HepG2 (cell line): ENCODE data around the gene SELPLG. TPM values are rescaled to one million over a fixed set of nuclear protein-coding genes. Genes with fewer than 3 reads are reported as not detected.

Experiments
- ATAC-seq: fragments of 200-7000 bp; cut with Tn5 transposase; 3 replicates; pipeline ENCODE4 v1.9.1; 2020; ENCODE audit warnings: mild to moderate bottlenecking, moderate library complexity
- BruUV-seq: library from RNA; stranded (reverse); fragments of 400-500 nt; replicated peaks from 2 replicates; lab custom pipeline; 2021; lab: Mats Ljungman, UMichigan
- CTCF ChIA-PET: fragments of 300-600 bp; formaldehyde crosslinking; extraction: SDS; loops from one replicate; lab custom pipeline; 2021; ENCODE audit warnings: low total read pairs, inconsistent platforms, low intra/inter-chr PET ratio; lab: Yijun Ruan, JAX
- POLR2A ChIA-PET: fragments of 350-600 bp; sonication (Branson Sonifier 250); formaldehyde crosslinking; loops from one replicate; lab custom pipeline; 2020; ENCODE audit warnings: antibody characterized with exemption, inconsistent platforms; lab: Yijun Ruan, JAX
- DNase-seq: peaks from one replicate; pipeline ENCODE4 v3.0.0-alpha.2; 2015; ENCODE audit warnings: low spot score
- FAIRE-seq: peaks from 3 replicates; lab custom pipeline; 2011; peaks lifted over from hg19 to GRCh38; lab: Jason Lieb, UNC
- H2AFZ ChIP-seq: one replicate; pipeline ENCODE4 v1.6.1; 2011; ENCODE audit warnings: low read length, inconsistent platforms
- H3K27ac ChIP-seq: fragments of 300-600 bp; 3 replicates; pipeline ENCODE4 v1.8.0; 2011; ENCODE audit warnings: mixed run types, mild to moderate bottlenecking, mixed read lengths, low read length, inconsistent platforms; ENCODE audit not compliant: insufficient read depth; ENCODE audit errors: extremely low read length
- H3K27me3 ChIP-seq, 2 experiments: fragments of 200-600 bp in 1 of 2; 2 replicates in 1 of 2; 3 replicates in 1 of 2; pipeline versions ENCODE4 v1.6.0 to v1.8.0; 2011; ENCODE audit warnings: low read length in 2 of 2, mild to moderate bottlenecking in 2 of 2, moderate library complexity in 2 of 2, inconsistent platforms in 1 of 2; ENCODE audit not compliant: insufficient read depth in 2 of 2, control insufficient read depth in 1 of 2
- H3K36me3 ChIP-seq, 2 experiments: fragments of 200-600 bp in 1 of 2; replicated peaks in 1 of 2; 2 replicates in 1 of 2; 3 replicates in 1 of 2; pipeline versions ENCODE4 v1.5.1 to v1.8.0; 2011; ENCODE audit warnings: low read length in 2 of 2, inconsistent platforms in 1 of 2; ENCODE audit not compliant: insufficient read depth in 2 of 2, control insufficient read depth in 1 of 2
- H3K4me1 ChIP-seq: 2 replicates; pipeline ENCODE4 v1.5.1; 2012; ENCODE audit warnings: low read length, inconsistent platforms; ENCODE audit not compliant: insufficient read depth
- H3K4me2 ChIP-seq: 2 replicates; pipeline ENCODE4 v1.6.0; 2011; ENCODE audit warnings: low read depth, low read length, inconsistent platforms
- H3K4me3 ChIP-seq, 3 experiments: fragments of 200-600 bp in 1 of 3; sonication (generic), shearing (Covaris generic) in 1 of 3; replicated peaks in 1 of 3; 2 replicates each; pipeline ENCODE4 v1.5.1; 2011 to 2016; ENCODE audit warnings: low read length in 3 of 3, inconsistent platforms in 2 of 3, low read depth in 2 of 3, mild to moderate bottlenecking in 2 of 3, control low read depth in 1 of 3, mixed read lengths in 1 of 3; ENCODE audit not compliant: insufficient read depth in 1 of 3
- H3K79me2 ChIP-seq: one replicate; pipeline ENCODE4 v1.6.1; 2011; ENCODE audit warnings: low read length, inconsistent platforms; ENCODE audit not compliant: insufficient read depth
- H3K9ac ChIP-seq: 2 replicates; pipeline ENCODE4 v1.6.0; 2011; ENCODE audit warnings: mild to moderate bottlenecking, low read depth, low read length, inconsistent platforms; ENCODE audit not compliant: insufficient read depth
- H3K9me3 ChIP-seq: 2 replicates; pipeline ENCODE4 v1.5.1; 2012; ENCODE audit warnings: mild to moderate bottlenecking, low read length
- H4K20me1 ChIP-seq: 2 replicates; pipeline ENCODE4 v1.6.0; 2011; ENCODE audit warnings: inconsistent platforms, mild to moderate bottlenecking, low read length, moderate library complexity; ENCODE audit not compliant: insufficient read depth
- ARNT2 ChIP-seq: sonication (generic); formaldehyde crosslinking; IDR thresholded peaks from 2 replicates; pipeline ENCODE4 v1.8.0; 2022; ENCODE audit warnings: mild to moderate bottlenecking, low read depth, missing genetic modification reagents, moderate library complexity
- CBX1 ChIP-seq: IDR thresholded peaks from one replicate; pipeline ENCODE4 v1.6.1; 2016; ENCODE audit warnings: antibody characterized with exemption, low read depth
- CHD4 ChIP-seq: fragments of 200-600 bp; sonication (generic); IDR thresholded peaks from 2 replicates; pipeline ENCODE4 v1.7.0; 2017; ENCODE audit warnings: mild to moderate bottlenecking, low read length, borderline replicate concordance
- CREB1 ChIP-seq, 2 experiments: fragments of 450-650 bp in 1 of 2; IDR thresholded peaks; 2 replicates each; pipeline ENCODE4 v1.6.1; 2016 to 2017; ENCODE audit warnings: control low read depth in 1 of 2, mild to moderate bottlenecking in 1 of 2, missing compliant biosample characterization in 1 of 2, missing genetic modification characterization in 1 of 2
- FOSL2 ChIP-seq: sonication (generic); formaldehyde crosslinking; IDR thresholded peaks from 2 replicates; pipeline ENCODE4 v1.4.0; 2020; ENCODE audit warnings: missing genetic modification reagents
- PHF5A ChIP-seq: IDR thresholded peaks from one replicate; pipeline ENCODE4 v1.6.1; 2018; ENCODE audit warnings: low read depth, missing genetic modification reagents; ENCODE audit not compliant: unreplicated experiment
- SMC3 ChIP-seq: IDR thresholded peaks from 2 replicates; pipeline ENCODE4 v1.6.1; 2011; ENCODE audit warnings: low read length, improper control_type of control experiment
- SP1 ChIP-seq, 2 experiments: fragments of 450-650 bp in 1 of 2; sonication (generic) in 1 of 2; formaldehyde crosslinking in 1 of 2; IDR thresholded peaks; 2 replicates each; pipeline versions ENCODE4 v1.4.0 to v1.6.1; 2016 to 2020; ENCODE audit warnings: missing genetic modification reagents in 1 of 2
- STAG1 ChIP-seq: sonication (generic); formaldehyde crosslinking; IDR thresholded peaks from 2 replicates; pipeline ENCODE4 v1.4.0; 2020; ENCODE audit warnings: missing genetic modification reagents
- ZMYM3 ChIP-seq: sonication (generic); formaldehyde crosslinking; IDR thresholded peaks from 2 replicates; pipeline ENCODE4 v1.5.1; 2020; ENCODE audit warnings: mild to moderate bottlenecking, missing genetic modification reagents
- ZNF629 ChIP-seq: sonication (generic); formaldehyde crosslinking; conservative IDR thresholded peaks from 2 replicates; pipeline ENCODE4 v1.5.0; 2020; ENCODE audit warnings: missing genetic modification reagents
- WGBS: methylation state at CpG from one replicate; pipeline ENCODE4 v1.1.6; 2017; ENCODE audit warnings: low lambda C conversion rate; 5-methylcytosine and 5-hydroxymethylcytosine counted together
- in situ Hi-C: cut with HindIII; loops from 2 replicates; pipeline ENCODE4 v1.10.0; 2017; ENCODE audit warnings: low pct_unique_long_range_greater_than_20kb; ENCODE audit not compliant: extremely low pct_ligation_motif_present
- intact Hi-C: fragments of 100-400 bp; cut with micrococcal nuclease; formaldehyde crosslinking; loops from one replicate; pipeline ENCODE4 v1.10.0; 2022; ENCODE audit not compliant: unreplicated experiment
- polyA plus RNA-seq, 8 experiments: library from polyadenylated mRNA; depleted of rRNA in 3 of 8; stranded (reverse) in 7 of 8; unstranded in 1 of 8; fragments of >200 nt; fragmentation: Illumina TruSeq in 4 of 8; extraction: Trizol in 4 of 8; gene quantifications; 2 replicates each; pipeline versions ENCODE4 v1.2.1 to v1.2.3, GENCODE V29; 2011 to 2016; ENCODE audit warnings: low read depth in 4 of 8, missing spikeins in 1 of 8, mixed read lengths in 1 of 8; ENCODE audit not compliant: insufficient read depth in 1 of 8
- total RNA-seq, 5 experiments: library from RNA; depleted of rRNA; stranded (reverse); fragments of >200 nt; fragmentation: Illumina TruSeq; extraction: Trizol; gene quantifications; 2 replicates each; pipeline ENCODE4 v1.2.3, GENCODE V29; 2016; ENCODE audit warnings: low read depth in 1 of 5
- TF ChIP-seq, protein P1 (sequence below): sonication (generic); formaldehyde crosslinking; IDR thresholded peaks from 2 replicates; pipeline ENCODE4 v1.4.0; 2020; ENCODE audit warnings: missing genetic modification reagents
- TF ChIP-seq, protein P2 (sequence below): sonication (generic); formaldehyde crosslinking; IDR thresholded peaks from 2 replicates; pipeline ENCODE4 v1.5.0; 2020; ENCODE audit warnings: mild to moderate bottlenecking, missing genetic modification reagents, moderate library complexity

The SELPLG gene
- total and polyA plus RNA-seq, 2 of the 13 experiments (the other 11 are each of a cell fraction or from before 2014, with no cell fraction given) = 0.12 TPM; not detected in 1

DNA sequence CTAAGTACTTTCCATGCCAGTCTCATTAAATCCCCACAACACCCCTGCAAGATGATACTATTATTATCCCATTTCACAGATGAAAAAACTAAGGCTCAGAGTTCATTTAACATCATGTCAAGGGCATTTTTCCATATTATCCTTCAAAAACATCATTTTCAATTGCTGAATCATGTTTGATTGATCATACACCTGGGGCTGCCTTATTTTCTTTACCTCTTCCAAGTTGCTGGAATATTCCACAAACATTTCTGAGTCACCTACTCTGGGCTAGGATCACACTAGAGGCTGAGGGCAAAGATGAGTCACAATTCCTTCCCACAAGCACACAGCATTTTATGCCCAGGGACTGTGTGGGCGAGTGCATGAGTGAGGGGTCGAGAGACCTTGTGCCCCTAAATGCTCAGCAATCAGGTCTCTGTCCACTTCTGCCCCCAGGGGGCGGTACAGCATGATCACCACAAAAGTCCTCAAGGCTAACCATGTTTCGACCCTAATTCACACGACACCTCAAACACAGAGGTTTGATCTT lies 21.7 kb downstream of the SELPLG start:
- POLR2A ChIA-PET = no interaction called here
- H3K9ac ChIP-seq = no peak overlapping the region
- intact Hi-C loops (no loop called here), in situ Hi-C loops (no loop called here)
- H3K4me3 ChIP-seq = no peak overlapping the region
- TF ChIP-seq FOSL2 (CRISPR knock-in tag) (peak; percentile 53), PHF5A (no peak), ARNT2 (CRISPR knock-in tag) (no peak), CREB1 (IDR thresholded peaks at IDR 0.05) (no peak), CREB1 (CRISPR knock-in tag; IDR thresholded peaks at IDR 0.05) (no peak), SP1 (IDR thresholded peaks at IDR 0.05) (no peak), SP1 (CRISPR knock-in tag; IDR thresholded peaks at IDR 0.05) (no peak), CHD4 (peak; percentile 58; the same call in 1 of the 2 replicates), ZNF629 (CRISPR knock-in tag) (peak; percentile 72), CBX1 (no peak), STAG1 (CRISPR knock-in tag) (peak; percentile 59), ZMYM3 (CRISPR knock-in tag) (peak; percentile 39; the same call in 1 of the 2 replicates), SMC3 (peak; percentile 20; the same call in 1 of the 2 replicates)
- TF ChIP-seq, protein P1, sequence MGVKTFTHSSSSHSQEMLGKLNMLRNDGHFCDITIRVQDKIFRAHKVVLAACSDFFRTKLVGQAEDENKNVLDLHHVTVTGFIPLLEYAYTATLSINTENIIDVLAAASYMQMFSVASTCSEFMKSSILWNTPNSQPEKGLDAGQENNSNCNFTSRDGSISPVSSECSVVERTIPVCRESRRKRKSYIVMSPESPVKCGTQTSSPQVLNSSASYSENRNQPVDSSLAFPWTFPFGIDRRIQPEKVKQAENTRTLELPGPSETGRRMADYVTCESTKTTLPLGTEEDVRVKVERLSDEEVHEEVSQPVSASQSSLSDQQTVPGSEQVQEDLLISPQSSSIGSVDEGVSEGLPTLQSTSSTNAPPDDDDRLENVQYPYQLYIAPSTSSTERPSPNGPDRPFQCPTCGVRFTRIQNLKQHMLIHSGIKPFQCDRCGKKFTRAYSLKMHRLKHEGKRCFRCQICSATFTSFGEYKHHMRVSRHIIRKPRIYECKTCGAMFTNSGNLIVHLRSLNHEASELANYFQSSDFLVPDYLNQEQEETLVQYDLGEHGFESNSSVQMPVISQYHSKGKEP (CRISPR knock-in tag) = no peak
- TF ChIP-seq, protein P2, sequence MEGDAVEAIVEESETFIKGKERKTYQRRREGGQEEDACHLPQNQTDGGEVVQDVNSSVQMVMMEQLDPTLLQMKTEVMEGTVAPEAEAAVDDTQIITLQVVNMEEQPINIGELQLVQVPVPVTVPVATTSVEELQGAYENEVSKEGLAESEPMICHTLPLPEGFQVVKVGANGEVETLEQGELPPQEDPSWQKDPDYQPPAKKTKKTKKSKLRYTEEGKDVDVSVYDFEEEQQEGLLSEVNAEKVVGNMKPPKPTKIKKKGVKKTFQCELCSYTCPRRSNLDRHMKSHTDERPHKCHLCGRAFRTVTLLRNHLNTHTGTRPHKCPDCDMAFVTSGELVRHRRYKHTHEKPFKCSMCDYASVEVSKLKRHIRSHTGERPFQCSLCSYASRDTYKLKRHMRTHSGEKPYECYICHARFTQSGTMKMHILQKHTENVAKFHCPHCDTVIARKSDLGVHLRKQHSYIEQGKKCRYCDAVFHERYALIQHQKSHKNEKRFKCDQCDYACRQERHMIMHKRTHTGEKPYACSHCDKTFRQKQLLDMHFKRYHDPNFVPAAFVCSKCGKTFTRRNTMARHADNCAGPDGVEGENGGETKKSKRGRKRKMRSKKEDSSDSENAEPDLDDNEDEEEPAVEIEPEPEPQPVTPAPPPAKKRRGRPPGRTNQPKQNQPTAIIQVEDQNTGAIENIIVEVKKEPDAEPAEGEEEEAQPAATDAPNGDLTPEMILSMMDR (CRISPR knock-in tag) = peak; percentile 63
- H3K27me3 ChIP-seq = peaks cover 0 to 22% of the 10 kb centered on the region in 2 experiments; a peak in 4 of 5 replicates
- no peak overlapping the region for H3K27ac ChIP-seq
- CTCF ChIA-PET = no interaction called here
- no peaks in the 10 kb centered on the region for H4K20me1 ChIP-seq
- H3K79me2 ChIP-seq = no peaks in the 10 kb centered on the region
- H3K9me3 ChIP-seq = no peaks in the 10 kb centered on the region
- peaks cover 12% of the 10 kb centered on the region for H3K4me1 ChIP-seq
- no TSS peak for BruUV-seq
- no peak overlapping the region for H2AFZ ChIP-seq
- peak; percentile 23 for FAIRE-seq
- WGBS = 11% methylated on average over 5 of the region's 5 CpGs
- H3K4me2 ChIP-seq = peak overlapping the region; percentile 34; the same call in 1 of the 2 replicates
- peak; percentile 44 for DNase-seq
- peak; percentile 47 for ATAC-seq
- H3K36me3 ChIP-seq = no peaks in the 10 kb centered on the region
